Sigmoid colon (tissue), 7 donors: ENCODE measurements around the gene GRIK1. TPM values are rescaled to one million over a fixed set of nuclear protein-coding genes. Genes with fewer than 3 reads are reported as not detected.

Experiments
- DNase-seq: peaks from one replicate; pipeline ENCODE4 v3.0.0-alpha.2; 2019
- H3K27ac ChIP-seq, 4 donors: fragments of 200-600 bp; sonication (generic); one replicate each; pipeline ENCODE4 v1.5.1; 2016 to 2019; ENCODE audit warnings: mild to moderate bottlenecking in 1 of 4
- H3K27me3 ChIP-seq, 3 donors: fragments of 200-600 bp; sonication (generic); one replicate each; pipeline ENCODE4 v1.5.1; 2019; ENCODE audit warnings: mild to moderate bottlenecking in 1 of 3
- H3K36me3 ChIP-seq, 4 donors: fragments of 200-600 bp; sonication (generic); one replicate each; pipeline ENCODE4 v1.5.1; 2016 to 2019
- H3K4me1 ChIP-seq, 4 donors: fragments of 200-600 bp; sonication (generic); one replicate each; pipeline ENCODE4 v1.5.1; 2017 to 2019
- H3K4me3 ChIP-seq, 4 donors: fragments of 200-600 bp; sonication (generic); one replicate each; pipeline ENCODE4 v1.5.1; 2017 to 2019; ENCODE audit warnings: mild to moderate bottlenecking in 2 of 4, moderate library complexity in 1 of 4
- H3K9me3 ChIP-seq, 4 donors: fragments of 200-600 bp in 3 of 4; sonication (generic) in 3 of 4; one replicate each; pipeline versions ENCODE4 v1.5.1 to v1.6.1; 2013 to 2019
- EP300 ChIP-seq, 4 donors: sonication (generic); formaldehyde crosslinking; IDR thresholded peaks; one replicate each; pipeline ENCODE4 v1.6.1; 2017; ENCODE audit warnings: antibody characterized with exemption in 4 of 4
- POLR2A ChIP-seq, 2 donors: fragments of 450-650 bp; IDR thresholded peaks; one replicate each; pipeline ENCODE4 v1.6.1; 2016; ENCODE audit warnings: antibody characterized with exemption in 2 of 2, mild to moderate bottlenecking in 2 of 2, moderate library complexity in 2 of 2
- POLR2AphosphoS5 ChIP-seq, 4 donors: sonication (generic); formaldehyde crosslinking; IDR thresholded peaks; one replicate each; pipeline ENCODE4 v1.6.1; 2017; ENCODE audit warnings: antibody characterized with exemption in 4 of 4
- WGBS, 2 donors: extraction: QIAGEN DNeasy Blood & Tissue Kit; methylation state at CpG; one replicate each; pipeline ENCODE4 v1.1.7; 2013; 5-methylcytosine and 5-hydroxymethylcytosine counted together
- intact Hi-C: fragments of 100-400 bp; cut with DNase I; formaldehyde crosslinking; loops from one replicate; pipeline ENCODE4 v1.15.1; 2023
- polyA plus RNA-seq, 3 donors: library from polyadenylated mRNA; stranded (reverse); fragments of 200-250 nt; gene quantifications; one replicate each; pipeline ENCODE4 v1.2.3, GENCODE V29; 2013
- total RNA-seq, 4 donors: library from RNA; depleted of rRNA; stranded (reverse); fragments of >200 nt; gene quantifications; one replicate each; pipeline ENCODE4 v1.1.0, GENCODE V29; 2016
- TF ChIP-seq, protein P1 (sequence below), 4 experiments: fragments of 450-650 bp in 3 of 4; fragments of 200-600 bp in 1 of 4; IDR thresholded peaks; one replicate each; pipeline ENCODE4 v1.5.1; 2016 to 2019; ENCODE audit warnings: antibody characterized with exemption in 4 of 4, mild to moderate bottlenecking in 3 of 4, moderate library complexity in 2 of 4
- donor health status: healthy with polysubstance abuse.
- donor health status: Bipolar disorder and iron deficiency.
- donor health status: healthy.

Gene GRIK1
- total and polyA plus RNA-seq, 7 donors: under 0.01 to 0.49 (median 0.13) TPM; not detected in 4

DNA sequence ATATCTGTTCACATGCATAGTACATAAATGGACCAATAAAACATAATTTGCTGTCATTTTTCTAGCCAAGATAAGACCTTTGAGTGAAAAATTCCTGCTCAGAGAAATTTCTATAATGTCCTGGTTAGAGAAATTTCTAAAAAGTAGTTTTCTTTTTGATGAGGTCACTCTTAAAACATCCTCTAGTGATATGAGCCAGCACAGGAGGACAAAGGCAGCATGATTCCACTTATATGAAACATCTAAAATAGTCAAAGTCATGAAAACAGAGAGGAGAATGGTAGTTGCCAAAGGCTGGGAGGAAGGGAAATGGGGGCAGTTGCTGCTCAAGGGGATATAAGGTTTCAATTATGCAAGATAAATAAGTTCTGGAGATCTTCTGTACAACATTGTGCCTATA, 401.7 kb downstream of the GRIK1 start:
- DNase-seq: no peak
- no peaks in the 10 kb centered on the region for H3K27me3 ChIP-seq
- H3K9me3 ChIP-seq: no peaks in the 10 kb centered on the region
- no peak for TF ChIP-seq POLR2A (IDR thresholded peaks at IDR 0.05)
- TF ChIP-seq, protein P1, sequence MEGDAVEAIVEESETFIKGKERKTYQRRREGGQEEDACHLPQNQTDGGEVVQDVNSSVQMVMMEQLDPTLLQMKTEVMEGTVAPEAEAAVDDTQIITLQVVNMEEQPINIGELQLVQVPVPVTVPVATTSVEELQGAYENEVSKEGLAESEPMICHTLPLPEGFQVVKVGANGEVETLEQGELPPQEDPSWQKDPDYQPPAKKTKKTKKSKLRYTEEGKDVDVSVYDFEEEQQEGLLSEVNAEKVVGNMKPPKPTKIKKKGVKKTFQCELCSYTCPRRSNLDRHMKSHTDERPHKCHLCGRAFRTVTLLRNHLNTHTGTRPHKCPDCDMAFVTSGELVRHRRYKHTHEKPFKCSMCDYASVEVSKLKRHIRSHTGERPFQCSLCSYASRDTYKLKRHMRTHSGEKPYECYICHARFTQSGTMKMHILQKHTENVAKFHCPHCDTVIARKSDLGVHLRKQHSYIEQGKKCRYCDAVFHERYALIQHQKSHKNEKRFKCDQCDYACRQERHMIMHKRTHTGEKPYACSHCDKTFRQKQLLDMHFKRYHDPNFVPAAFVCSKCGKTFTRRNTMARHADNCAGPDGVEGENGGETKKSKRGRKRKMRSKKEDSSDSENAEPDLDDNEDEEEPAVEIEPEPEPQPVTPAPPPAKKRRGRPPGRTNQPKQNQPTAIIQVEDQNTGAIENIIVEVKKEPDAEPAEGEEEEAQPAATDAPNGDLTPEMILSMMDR (IDR thresholded peaks at IDR 0.05): no peak
- TF ChIP-seq POLR2AphosphoS5 (IDR thresholded peaks at IDR 0.05): no peak
- no peak for TF ChIP-seq EP300 (IDR thresholded peaks at IDR 0.05)
- H3K4me3 ChIP-seq: no peak overlapping the region
- H3K4me1 ChIP-seq: no peaks in the 10 kb centered on the region
- intact Hi-C loops: no loop called here
- H3K36me3 ChIP-seq: no peaks in the 10 kb centered on the region
- H3K27ac ChIP-seq: no peak overlapping the region

DNA sequence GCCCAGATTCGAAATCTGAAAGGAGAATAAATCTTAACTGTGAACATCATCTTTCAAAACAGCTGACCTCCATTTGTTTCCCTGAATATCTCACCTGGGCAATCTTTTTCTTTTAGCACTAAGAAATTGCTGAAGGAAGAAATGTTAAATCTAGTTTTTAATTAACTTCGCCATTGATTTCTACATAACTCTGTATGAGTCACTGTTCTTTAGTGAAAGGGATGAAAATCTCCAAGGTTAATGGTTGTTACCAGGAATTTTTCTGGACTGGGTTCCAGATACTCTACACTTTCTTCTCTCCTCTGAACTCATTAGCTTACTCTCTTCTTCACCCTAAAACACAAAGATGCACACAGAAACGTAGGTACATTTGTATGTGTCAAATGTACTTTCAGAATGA, 405.3 kb downstream of the GRIK1 start:
- no peak overlapping the region for H3K27ac ChIP-seq
- H3K36me3 ChIP-seq: no peaks in the 10 kb centered on the region
- TF ChIP-seq, protein P1 (IDR thresholded peaks at IDR 0.05): no peak
- TF ChIP-seq POLR2A (IDR thresholded peaks at IDR 0.05) (no peak), EP300 (IDR thresholded peaks at IDR 0.05) (no peak), POLR2AphosphoS5 (IDR thresholded peaks at IDR 0.05) (no peak)
- intact Hi-C loops: no loop called here
- 85 to 86% methylated on average over 3 of the region's 3 CpGs for WGBS, 2 donors
- H3K4me3 ChIP-seq: no peak overlapping the region
- no peaks in the 10 kb centered on the region for H3K4me1 ChIP-seq
- DNase-seq: no peak
- H3K9me3 ChIP-seq: no peaks in the 10 kb centered on the region
- no peaks in the 10 kb centered on the region for H3K27me3 ChIP-seq

DNA sequence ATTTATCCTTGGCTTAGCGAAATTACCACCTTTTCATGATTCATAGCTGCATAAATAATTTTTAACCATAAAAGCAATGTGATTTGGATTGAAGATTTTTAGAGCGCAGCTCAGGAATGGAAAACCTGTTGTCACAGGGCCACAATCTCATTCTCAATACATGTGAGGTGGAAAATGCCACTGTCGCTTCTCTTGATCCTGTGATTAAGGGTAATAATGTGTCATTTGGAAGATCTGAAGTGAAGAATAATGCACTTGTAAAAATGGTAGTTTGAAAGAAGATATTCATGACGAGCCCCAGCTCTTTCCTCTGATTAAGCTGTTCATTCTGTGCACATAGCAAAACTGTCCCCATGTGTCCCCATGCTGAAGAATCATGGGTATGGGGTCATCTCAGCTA, 410.7 kb downstream of the GRIK1 start:
- Histone ChIP-seq H3K36me3 (no peaks in the 10 kb centered on the region), H3K27ac (no peak overlapping the region), H3K4me1 (peaks cover 0 to 6% (median under 1%) of the 10 kb centered on the region in 4 donors), H3K4me3 (no peak overlapping the region), H3K9me3 (peaks cover 0 to 8% (median under 1%) of the 10 kb centered on the region in 4 donors), H3K27me3 (no peaks in the 10 kb centered on the region)
- intact Hi-C loops: no loop called here
- 92 to 93% methylated on average over 4 of the region's 4 CpGs for WGBS, 2 donors
- no peak for DNase-seq
- TF ChIP-seq, protein P1 (IDR thresholded peaks at IDR 0.05): no peak
- TF ChIP-seq POLR2A (IDR thresholded peaks at IDR 0.05) (no peak), POLR2AphosphoS5 (IDR thresholded peaks at IDR 0.05) (no peak), EP300 (IDR thresholded peaks at IDR 0.05) (no peak)

- 93 to 95% methylated on average over 2 of the region's 2 CpGs for WGBS, 2 donors
- Histone ChIP-seq H3K27ac (no peak overlapping the region), H3K36me3 (no peaks in the 10 kb centered on the region), H3K27me3 (no peaks in the 10 kb centered on the region), H3K9me3 (peaks cover 0 to 11% (median under 1%) of the 10 kb centered on the region in 4 donors), H3K4me3 (no peak overlapping the region), H3K4me1 (peaks cover 0 to 16% (median 9%) of the 10 kb centered on the region in 4 donors)
- no peak for DNase-seq
- TF ChIP-seq, protein P1 (IDR thresholded peaks at IDR 0.05): no peak
- no peak for TF ChIP-seq POLR2AphosphoS5 (IDR thresholded peaks at IDR 0.05)
- intact Hi-C loops: no loop called here
Observed at GRCh38 chr21:29526545-29526944, 413.3 kb downstream of the GRIK1 start.

DNA sequence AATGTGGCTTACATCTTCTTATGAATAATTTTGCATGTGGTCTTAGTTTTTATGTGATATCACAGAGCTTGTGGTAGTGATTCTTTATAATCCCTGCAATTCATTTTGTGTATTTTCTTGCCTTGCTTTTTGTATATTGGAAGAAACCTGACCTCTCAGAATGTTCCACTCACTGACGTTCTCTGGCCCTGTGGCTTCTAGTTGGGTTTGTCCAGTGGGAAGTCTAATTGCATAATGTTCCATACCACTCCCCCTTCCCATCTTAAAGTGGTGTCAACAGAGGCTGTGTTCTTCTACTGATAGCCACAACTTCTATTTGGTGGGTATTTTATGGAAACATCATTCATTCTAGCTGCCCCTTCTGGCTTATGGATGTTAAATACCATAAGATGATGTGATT, 415.7 kb downstream of the GRIK1 start:
- peaks cover 0 to 11% (median under 1%) of the 10 kb centered on the region in 4 donors for H3K9me3 ChIP-seq
- peaks cover 0 to 16% (median 9%) of the 10 kb centered on the region in 4 donors for H3K4me1 ChIP-seq
- H3K36me3 ChIP-seq: no peaks in the 10 kb centered on the region
- TF ChIP-seq POLR2AphosphoS5 (IDR thresholded peaks at IDR 0.05): no peak
- TF ChIP-seq, protein P1 (IDR thresholded peaks at IDR 0.05): no peak
- TF ChIP-seq POLR2A (IDR thresholded peaks at IDR 0.05): no peak
- no peak for TF ChIP-seq EP300 (IDR thresholded peaks at IDR 0.05)
- WGBS, 2 donors: 61 to 64% methylated on average over 1 of the region's 1 CpG
- intact Hi-C loops: no loop called here
- DNase-seq: no peak
- no peaks in the 10 kb centered on the region for H3K27me3 ChIP-seq
- H3K27ac ChIP-seq: peak overlapping the region in 3 of 4 donors; percentile 5 to 10 (median 9)
- H3K4me3 ChIP-seq: no peak overlapping the region
